WTC11 (cell line): ENCODE results near the gene FSD1L.

Experiments
- CBFB ChIP-seq: sonication (generic); formaldehyde crosslinking; IDR thresholded peaks from 2 replicates; pipeline ENCODE4 v1.8.1; 2022; ENCODE audit warnings: mild to moderate bottlenecking, low read depth, missing genetic modification reagents
- CTCF ChIP-seq: fragments of 200-600 bp; IDR thresholded peaks from 2 replicates; pipeline ENCODE4 v1.8.0; 2022; ENCODE audit warnings: antibody characterized with exemption
- ERG ChIP-seq: fragments of 250-450 bp; sonication (Bioruptor Pico); IDR thresholded peaks from 2 replicates; pipeline ENCODE4 v1.8.0; 2021; ENCODE audit warnings: mild to moderate bottlenecking
- ESRRA ChIP-seq: sonication (generic); formaldehyde crosslinking; IDR thresholded peaks from 2 replicates; pipeline ENCODE4 v1.8.1; 2022; ENCODE audit warnings: mild to moderate bottlenecking, missing genetic modification reagents, borderline replicate concordance
- GRHL2 ChIP-seq: fragments of 250-450 bp; sonication (Bioruptor Pico); IDR thresholded peaks from 2 replicates; pipeline ENCODE4 v1.8.0; 2022; ENCODE audit warnings: mild to moderate bottlenecking, moderate library complexity; ENCODE audit not compliant: insufficient replicate concordance, severe bottlenecking
- HMGA2 ChIP-seq: fragments of 250-450 bp; sonication (Bioruptor Pico); IDR thresholded peaks from 2 replicates; pipeline ENCODE4 v1.4.0; 2021; ENCODE audit warnings: mild to moderate bottlenecking, moderate library complexity
- MXD4 ChIP-seq: fragments of 250-450 bp; sonication (Bioruptor Pico); IDR thresholded peaks from 2 replicates; pipeline ENCODE4 v1.8.0; 2021; ENCODE audit warnings: mild to moderate bottlenecking, moderate library complexity, borderline replicate concordance
- NFYB ChIP-seq: sonication (generic); formaldehyde crosslinking; conservative IDR thresholded peaks from 2 replicates; pipeline ENCODE4 v1.8.0; 2022; ENCODE audit warnings: low read depth, missing genetic modification reagents
- RELA ChIP-seq: sonication (generic); formaldehyde crosslinking; IDR thresholded peaks from 2 replicates; pipeline ENCODE4 v1.8.1; 2022; ENCODE audit warnings: missing genetic modification reagents, mild to moderate bottlenecking, borderline replicate concordance
- SP1 ChIP-seq: sonication (generic); formaldehyde crosslinking; conservative IDR thresholded peaks from 2 replicates; pipeline ENCODE4 v1.8.1; 2022; ENCODE audit warnings: missing genetic modification reagents
- TCF7 ChIP-seq: sonication (generic); formaldehyde crosslinking; IDR thresholded peaks from 2 replicates; pipeline ENCODE4 v1.8.0; 2022; ENCODE audit warnings: mild to moderate bottlenecking, low read depth, missing genetic modification reagents, moderate library complexity
- TEAD1 ChIP-seq: sonication (generic); formaldehyde crosslinking; IDR thresholded peaks from 2 replicates; pipeline ENCODE4 v1.8.0; 2022; ENCODE audit warnings: mild to moderate bottlenecking, missing genetic modification reagents
- ZNF416 ChIP-seq: fragments of 250-450 bp; sonication (Bioruptor Pico); IDR thresholded peaks from 2 replicates; pipeline ENCODE4 v1.9.0; 2021; ENCODE audit warnings: mild to moderate bottlenecking, inconsistent platforms
- TF ChIP-seq, protein P1 (sequence below): sonication (generic); formaldehyde crosslinking; IDR thresholded peaks from 2 replicates; pipeline ENCODE4 v1.8.0; 2023; ENCODE audit warnings: missing genetic modification reagents

DNA sequence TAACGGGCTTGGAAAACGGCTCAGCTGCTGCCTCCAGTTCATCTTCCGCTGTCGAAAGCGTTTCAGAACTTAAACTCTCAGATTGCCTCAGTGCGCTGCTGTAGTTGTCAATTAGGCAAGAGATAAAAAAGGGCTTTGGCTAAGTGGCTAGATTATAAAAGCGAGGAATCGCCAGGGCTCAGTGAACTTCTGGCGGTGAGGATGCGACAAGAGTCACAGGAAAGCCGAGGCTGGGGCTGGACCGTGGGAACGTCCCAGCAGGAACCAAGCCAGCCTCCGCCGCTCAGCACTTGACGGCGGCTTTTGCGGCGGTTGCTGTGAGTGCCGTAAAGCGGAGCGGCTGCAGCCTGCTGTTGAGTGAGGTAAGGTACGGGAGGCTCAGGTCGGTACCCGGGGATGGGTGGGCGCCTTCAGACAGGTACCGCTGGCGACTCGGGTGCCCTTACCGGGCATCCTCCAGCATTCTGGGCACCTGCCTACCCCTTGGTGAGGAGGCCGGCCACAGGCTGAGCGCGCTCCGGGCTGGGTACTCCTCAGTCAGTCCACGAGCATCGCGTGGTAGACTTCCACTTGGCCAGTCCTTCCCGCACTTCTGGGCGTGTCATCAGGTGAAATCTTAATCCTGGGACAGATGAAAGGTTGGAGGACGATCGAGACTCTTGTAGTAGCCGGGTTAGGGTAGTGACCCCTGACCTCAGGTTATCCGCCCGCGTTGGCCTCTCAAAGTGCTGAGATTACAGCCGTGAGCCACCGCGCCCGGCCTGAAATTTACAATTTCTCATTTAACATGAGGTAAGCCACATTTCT is 110.2 kb downstream of the FSD1L start, which contains the start of gene FKTN:
- no peak for TF ChIP-seq HMGA2 (CRISPR knock-in tag)
- no peak for TF ChIP-seq CTCF
- TF ChIP-seq RELA: no peak
- TF ChIP-seq ESRRA (CRISPR knock-in tag): 0 out of 2 replicates have a peak, but pooled peaks have one; percentile 46
- TF ChIP-seq TCF7 (CRISPR knock-in tag): no peak
- no peak for TF ChIP-seq MXD4 (CRISPR knock-in tag)
- TF ChIP-seq, protein P1, sequence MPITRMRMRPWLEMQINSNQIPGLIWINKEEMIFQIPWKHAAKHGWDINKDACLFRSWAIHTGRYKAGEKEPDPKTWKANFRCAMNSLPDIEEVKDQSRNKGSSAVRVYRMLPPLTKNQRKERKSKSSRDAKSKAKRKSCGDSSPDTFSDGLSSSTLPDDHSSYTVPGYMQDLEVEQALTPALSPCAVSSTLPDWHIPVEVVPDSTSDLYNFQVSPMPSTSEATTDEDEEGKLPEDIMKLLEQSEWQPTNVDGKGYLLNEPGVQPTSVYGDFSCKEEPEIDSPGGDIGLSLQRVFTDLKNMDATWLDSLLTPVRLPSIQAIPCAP (CRISPR knock-in tag): 0 out of 2 replicates have a peak, but pooled peaks have one; percentile 47
- TF ChIP-seq NFYB (CRISPR knock-in tag): no peak
- TF ChIP-seq GRHL2 (CRISPR knock-in tag): no peak
- no peak for TF ChIP-seq CBFB
- TF ChIP-seq ERG: no peak
- TF ChIP-seq TEAD1 (CRISPR knock-in tag): peak; percentile 66
- TF ChIP-seq ZNF416 (CRISPR knock-in tag): no peak
- TF ChIP-seq SP1 (CRISPR knock-in tag): peak; percentile 67; the same call in 1 of the 2 replicates
